Peyer's patch (tissue), 4 donors: ENCODE data around the gene RABL3. TPM values are rescaled to one million over a fixed set of nuclear protein-coding genes. Genes with fewer than 3 reads are reported as not detected.

Experiments
- DNase-seq, 3 donors: peaks; one replicate each; pipeline ENCODE4 v3.0.0-alpha.2; 2017 to 2019
- H3K27ac ChIP-seq, 4 donors: fragments of 200-600 bp; sonication (generic); one replicate each; pipeline ENCODE4 v1.5.1; 2016 to 2019
- H3K27me3 ChIP-seq, 2 donors: fragments of 200-600 bp; sonication (generic); one replicate each; pipeline ENCODE4 v1.5.1; 2019
- H3K36me3 ChIP-seq, 3 donors: fragments of 200-600 bp; sonication (generic); one replicate each; pipeline ENCODE4 v1.5.1; 2016 to 2019
- H3K4me1 ChIP-seq, 4 donors: fragments of 200-600 bp; sonication (generic); one replicate each; pipeline ENCODE4 v1.5.1; 2016 to 2019
- H3K4me3 ChIP-seq, 4 donors: fragments of 200-600 bp; sonication (generic); 1 replicate in 3 of 4; 2 replicates in 1 of 4; pipeline ENCODE4 v1.5.1; 2016 to 2019; ENCODE audit warnings: mild to moderate bottlenecking in 1 of 4
- H3K9me3 ChIP-seq, 4 donors: fragments of 200-600 bp; sonication (generic); one replicate each; pipeline ENCODE4 v1.5.1; 2016 to 2019; ENCODE audit warnings: mild to moderate bottlenecking in 1 of 4
- POLR2A ChIP-seq, 2 donors: fragments of 450-650 bp; IDR thresholded peaks; one replicate each; pipeline ENCODE4 v1.5.1; 2017; ENCODE audit warnings: antibody characterized with exemption in 2 of 2, mild to moderate bottlenecking in 2 of 2, moderate library complexity in 2 of 2
- total RNA-seq, 4 donors: library from RNA; depleted of rRNA; stranded (reverse); fragments of >200 nt; gene quantifications; one replicate each; pipeline ENCODE4 v1.1.0, GENCODE V29; 2016
- TF ChIP-seq, protein P1 (sequence below), 6 experiments: fragments of 450-650 bp in 4 of 6; fragments of 200-600 bp in 2 of 6; sonication (generic) in 1 of 6; IDR thresholded peaks; one replicate each; pipeline ENCODE4 v1.5.1; 2017 to 2019; ENCODE audit warnings: antibody characterized with exemption in 6 of 6, mild to moderate bottlenecking in 3 of 6, moderate library complexity in 1 of 6

The RABL3 gene
- total RNA-seq, 4 donors from 2014 or later: 11.4 to 35.5 (median 14.9) TPM

DNA sequence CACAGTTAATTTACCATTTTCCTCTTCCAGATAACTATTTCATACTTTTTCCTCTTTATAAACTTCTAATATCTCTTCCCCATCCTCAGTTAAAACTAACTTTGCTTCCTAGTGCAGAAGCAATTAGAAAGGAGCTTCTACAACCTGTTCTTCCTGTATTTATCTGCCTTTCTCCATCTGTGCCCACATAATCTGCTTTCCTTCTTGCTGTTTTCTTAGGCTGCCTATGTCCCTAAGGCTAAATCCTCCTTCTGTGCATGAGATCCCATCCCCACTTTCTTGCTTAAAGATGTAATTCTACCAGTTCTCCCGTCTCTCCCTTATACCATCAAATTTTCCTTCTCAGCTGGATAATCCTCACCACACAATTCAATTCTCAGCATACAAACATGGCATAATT is 31.9 kb downstream of the RABL3 start:
- TF ChIP-seq, protein P1, sequence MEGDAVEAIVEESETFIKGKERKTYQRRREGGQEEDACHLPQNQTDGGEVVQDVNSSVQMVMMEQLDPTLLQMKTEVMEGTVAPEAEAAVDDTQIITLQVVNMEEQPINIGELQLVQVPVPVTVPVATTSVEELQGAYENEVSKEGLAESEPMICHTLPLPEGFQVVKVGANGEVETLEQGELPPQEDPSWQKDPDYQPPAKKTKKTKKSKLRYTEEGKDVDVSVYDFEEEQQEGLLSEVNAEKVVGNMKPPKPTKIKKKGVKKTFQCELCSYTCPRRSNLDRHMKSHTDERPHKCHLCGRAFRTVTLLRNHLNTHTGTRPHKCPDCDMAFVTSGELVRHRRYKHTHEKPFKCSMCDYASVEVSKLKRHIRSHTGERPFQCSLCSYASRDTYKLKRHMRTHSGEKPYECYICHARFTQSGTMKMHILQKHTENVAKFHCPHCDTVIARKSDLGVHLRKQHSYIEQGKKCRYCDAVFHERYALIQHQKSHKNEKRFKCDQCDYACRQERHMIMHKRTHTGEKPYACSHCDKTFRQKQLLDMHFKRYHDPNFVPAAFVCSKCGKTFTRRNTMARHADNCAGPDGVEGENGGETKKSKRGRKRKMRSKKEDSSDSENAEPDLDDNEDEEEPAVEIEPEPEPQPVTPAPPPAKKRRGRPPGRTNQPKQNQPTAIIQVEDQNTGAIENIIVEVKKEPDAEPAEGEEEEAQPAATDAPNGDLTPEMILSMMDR (IDR thresholded peaks at IDR 0.05): no peak
- no peak for TF ChIP-seq POLR2A (IDR thresholded peaks at IDR 0.05)
- Histone ChIP-seq H3K36me3 (peaks cover 0 to 9% (median 0%) of the 10 kb centered on the region in 3 donors), H3K27ac (no peak overlapping the region), H3K4me3 (no peak overlapping the region), H3K9me3 (no peaks in the 10 kb centered on the region), H3K4me1 (no peaks in the 10 kb centered on the region), H3K27me3 (no peaks in the 10 kb centered on the region)
- no peak for DNase-seq

- no peak for DNase-seq
- H3K27ac ChIP-seq: no peak overlapping the region
- H3K4me1 ChIP-seq: no peaks in the 10 kb centered on the region
- H3K4me3 ChIP-seq: no peak overlapping the region
- TF ChIP-seq, protein P1 (IDR thresholded peaks at IDR 0.05): no peak
- no peak for TF ChIP-seq POLR2A (IDR thresholded peaks at IDR 0.05)
- peaks cover 0 to 18% (median 0%) of the 10 kb centered on the region in 3 donors for H3K36me3 ChIP-seq
- no peaks in the 10 kb centered on the region for H3K27me3 ChIP-seq
- no peaks in the 10 kb centered on the region for H3K9me3 ChIP-seq
Measured at GRCh38 chr3:120708408-120708807, 33.9 kb downstream of the RABL3 start.

GRCh38 chr3:120706950-120707349 is 35.4 kb downstream of the RABL3 start:
- TF ChIP-seq, protein P1 (IDR thresholded peaks at IDR 0.05): no peak
- no peak for TF ChIP-seq POLR2A (IDR thresholded peaks at IDR 0.05)
- H3K36me3 ChIP-seq: peaks cover 0 to 18% (median 0%) of the 10 kb centered on the region in 3 donors
- H3K9me3 ChIP-seq: no peaks in the 10 kb centered on the region
- no peaks in the 10 kb centered on the region for H3K27me3 ChIP-seq
- H3K4me3 ChIP-seq: no peak overlapping the region
- no peak for DNase-seq
- no peaks in the 10 kb centered on the region for H3K4me1 ChIP-seq
- no peak overlapping the region for H3K27ac ChIP-seq

GRCh38 chr3:120705884-120706582 is 36.3 kb downstream of the RABL3 start:
- H3K36me3 ChIP-seq: peaks cover 0 to 18% (median 0%) of the 10 kb centered on the region in 3 donors

DNA sequence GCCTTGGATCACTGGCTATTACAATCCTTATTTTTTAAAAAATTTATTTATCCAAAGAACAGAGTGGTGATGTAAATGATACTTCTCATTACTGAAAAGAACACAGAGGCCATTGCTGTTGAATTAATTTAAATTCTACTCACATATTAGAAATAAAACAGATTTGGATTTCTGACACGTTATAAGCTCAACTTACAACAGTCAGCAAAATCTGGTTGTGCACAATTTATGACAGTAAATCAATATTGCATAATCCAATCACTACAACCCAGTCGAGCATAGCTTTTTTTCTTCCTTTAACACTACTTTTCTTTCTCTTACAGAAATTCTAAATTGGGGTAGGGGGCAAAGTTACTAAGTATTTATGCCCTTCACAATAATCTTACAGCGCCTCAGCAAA is 43.0 kb downstream of the RABL3 start:
- no peak for DNase-seq
- TF ChIP-seq POLR2A (IDR thresholded peaks at IDR 0.05): no peak
- TF ChIP-seq, protein P1 (IDR thresholded peaks at IDR 0.05): no peak

More at GRCh38 chr3:120705884-120706582, 36.3 kb downstream of the RABL3 start:
- Histone ChIP-seq H3K27ac (no peak overlapping the region), H3K4me3 (no peak overlapping the region), H3K9me3 (no peaks in the 10 kb centered on the region), H3K27me3 (no peaks in the 10 kb centered on the region), H3K4me1 (no peaks in the 10 kb centered on the region)
- TF ChIP-seq POLR2A (IDR thresholded peaks at IDR 0.05): no peak
- TF ChIP-seq, protein P1 (IDR thresholded peaks at IDR 0.05): no peak
- no peak for DNase-seq

More for the DNA sequence above, 43.0 kb downstream of the RABL3 start:
- Histone ChIP-seq H3K4me3 (no peak overlapping the region), H3K27me3 (no peaks in the 10 kb centered on the region), H3K9me3 (no peaks in the 10 kb centered on the region), H3K4me1 (no peaks in the 10 kb centered on the region), H3K27ac (no peak overlapping the region), H3K36me3 (peaks cover 0 to 17% (median 0%) of the 10 kb centered on the region in 3 donors)
